Stimulated activated CD8-positive, alpha-beta memory T cell treated with anti-CD3 and anti-CD28 coated beads, Interleukin-12 subunit alpha, Interleukin-12 subunit beta, amount 100 ng/mL, for 24 hours (primary cell): ENCODE data around the gene UGT1A8.

ENCODE experiments used
- DNase-seq: peaks from one replicate; pipeline ENCODE4 v3.0.0-alpha.2; 2020; ENCODE audit errors: extremely low read depth

UGT1A8 gene

DNA sequence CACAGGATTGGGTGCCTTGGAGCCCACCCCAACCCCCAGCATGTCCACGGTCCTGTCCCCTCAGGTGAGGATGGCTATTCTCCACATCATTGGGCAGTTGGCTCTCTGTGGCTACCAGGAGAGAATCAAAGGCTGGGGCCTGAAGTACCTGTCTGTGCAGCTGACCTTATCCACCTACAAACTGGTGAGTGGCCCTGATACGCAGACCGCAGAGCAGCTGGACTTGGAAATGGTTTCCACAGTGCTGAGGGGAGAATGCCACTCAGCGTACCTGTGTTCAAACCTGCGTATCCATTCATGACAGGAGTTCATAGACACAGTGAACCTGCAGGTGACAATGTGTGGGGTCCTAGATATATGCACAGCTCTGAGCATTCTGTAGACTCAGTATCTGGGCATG lies 182.3 kb downstream of the UGT1A8 start:
- no peak for DNase-seq

DNA sequence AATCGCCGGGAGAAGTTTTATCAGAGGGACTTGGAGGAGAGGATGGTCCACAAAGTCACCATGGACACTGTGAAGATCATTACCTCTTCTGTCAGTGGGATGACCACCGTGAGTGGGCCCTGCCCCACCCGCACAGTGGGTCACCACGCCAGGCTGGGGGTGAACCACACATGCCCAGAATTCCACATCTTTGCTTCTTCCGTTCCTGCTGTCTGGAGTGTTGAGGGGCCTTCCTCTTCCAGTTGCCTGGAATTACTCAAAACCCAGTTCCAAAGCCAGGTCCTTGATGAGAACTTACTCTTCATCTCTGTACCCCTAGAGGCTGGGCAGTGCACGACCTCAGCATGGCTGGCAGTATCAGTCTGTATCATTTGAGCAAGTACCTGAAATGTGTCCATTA lies 182.8 kb downstream of the UGT1A8 start:
- DNase-seq = no peak

DNA sequence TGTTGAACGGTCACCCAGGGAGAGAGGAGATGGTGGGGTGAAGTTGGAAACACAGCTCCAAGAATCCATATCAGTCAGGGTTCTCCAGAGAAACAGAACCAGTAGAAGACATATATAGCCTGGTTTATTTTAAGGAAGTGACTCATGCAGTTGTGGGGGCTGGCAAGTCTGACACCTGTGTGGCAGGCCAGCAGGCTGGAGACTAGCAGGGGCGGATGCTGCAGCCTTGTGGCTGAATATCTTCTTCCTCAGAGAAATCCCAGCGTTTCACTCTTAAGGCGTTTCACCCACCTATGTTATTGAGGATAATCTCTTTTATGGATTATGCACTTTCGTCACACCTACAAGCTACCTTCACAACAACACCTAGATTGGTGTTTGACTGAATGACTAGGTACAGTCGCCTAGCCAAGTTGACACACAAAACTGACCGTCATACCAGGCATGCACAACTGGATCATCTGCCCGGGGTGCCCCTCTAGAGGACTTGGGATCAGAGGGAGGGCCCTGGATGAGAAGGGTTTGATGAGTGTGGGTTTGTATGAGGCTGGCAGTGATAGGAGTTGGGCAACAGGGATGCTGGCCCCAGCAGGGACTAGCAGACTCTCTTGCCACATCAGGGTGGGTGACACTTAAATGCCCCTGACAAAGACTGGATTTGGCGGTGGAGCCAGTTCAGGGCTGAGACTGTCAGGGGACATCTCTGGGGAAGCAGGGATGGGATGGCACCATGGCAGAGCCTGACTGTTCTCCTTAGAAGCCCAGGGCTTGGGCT lies 184.1 kb downstream of the UGT1A8 start:
- DNase-seq = no peak

DNA sequence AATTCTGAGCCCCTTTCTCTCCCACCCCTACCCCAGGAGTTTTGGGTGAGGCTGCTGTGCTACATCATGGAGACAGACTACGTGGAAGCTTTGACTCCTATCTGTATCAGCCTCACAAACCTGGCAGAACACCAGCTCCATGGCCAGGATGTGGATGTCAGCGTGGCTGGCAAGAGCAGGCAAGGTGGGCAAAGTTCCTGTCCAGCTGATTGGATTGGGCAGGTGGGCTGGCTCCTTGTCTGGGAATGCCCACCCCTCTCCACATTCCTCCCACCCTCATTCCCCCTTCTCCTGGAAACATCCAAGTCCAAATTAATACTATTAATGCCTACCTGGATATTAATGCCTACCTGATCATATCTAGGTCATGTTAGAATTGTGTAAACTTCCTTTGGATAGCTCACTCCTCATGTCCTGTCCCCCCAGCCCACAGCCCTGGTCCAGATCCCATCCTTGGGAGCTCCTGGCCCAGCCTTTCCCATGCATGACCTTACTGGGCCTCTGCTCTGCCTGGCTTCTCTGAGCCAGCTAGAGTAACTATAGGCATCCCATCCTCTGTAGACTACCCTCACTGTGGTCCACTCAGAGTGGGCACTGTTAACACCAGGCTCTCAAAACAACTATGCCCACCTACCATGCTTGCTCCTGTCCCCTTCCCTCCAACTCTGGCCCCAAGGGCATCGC lies 184.8 kb downstream of the UGT1A8 start:
- no peak for DNase-seq

DNA sequence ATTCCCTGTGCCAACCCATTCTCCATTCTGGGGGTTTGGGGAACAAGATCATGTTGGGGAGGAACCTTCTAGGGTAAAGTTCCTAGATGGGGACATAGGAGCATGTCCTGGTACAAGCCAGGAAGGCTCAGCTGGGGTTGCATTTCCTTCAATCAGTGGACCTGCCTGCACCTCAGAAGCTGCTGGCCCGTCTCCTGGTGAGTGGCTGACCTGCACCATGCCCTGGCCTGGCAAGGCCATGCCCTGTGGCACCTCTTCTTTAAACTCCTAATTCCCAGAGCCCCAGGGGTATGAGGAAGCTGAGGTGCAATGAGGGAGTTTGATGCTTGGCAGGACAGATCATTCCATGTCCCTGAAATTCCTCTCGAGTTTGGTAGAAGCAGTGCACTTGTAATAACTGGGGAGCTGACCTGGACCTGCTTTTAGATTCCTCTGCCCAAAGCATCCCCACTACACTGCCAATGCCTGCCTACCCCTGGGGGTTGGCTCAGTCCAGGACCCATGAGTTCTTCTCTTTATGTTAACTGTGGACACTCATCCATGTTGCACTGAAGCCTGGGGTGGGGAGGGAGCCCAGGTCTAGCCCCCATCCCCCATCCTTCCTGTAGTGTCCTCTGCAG lies 186.0 kb downstream of the UGT1A8 start:
- no peak for DNase-seq

DNA sequence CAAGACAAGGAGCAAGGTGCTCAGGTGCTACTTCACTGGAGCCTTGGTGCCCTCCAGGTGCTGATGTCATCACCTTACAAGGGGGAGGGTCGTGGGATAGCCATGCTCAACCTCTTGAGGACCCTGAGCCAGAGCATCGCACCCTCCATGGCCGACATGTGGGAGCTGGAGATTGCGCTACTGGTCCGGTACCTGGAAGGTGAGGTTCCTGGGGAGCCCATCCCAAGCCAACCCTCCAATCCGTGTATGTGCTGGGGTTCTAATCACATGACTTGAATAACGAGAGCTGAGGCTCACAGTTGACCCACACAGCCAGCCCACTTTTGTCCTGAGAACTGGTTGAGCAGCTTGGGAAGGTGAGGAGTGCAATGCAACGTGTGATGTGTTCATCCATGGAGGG lies 186.6 kb downstream of the UGT1A8 start:
- DNase-seq = no peak

DNA sequence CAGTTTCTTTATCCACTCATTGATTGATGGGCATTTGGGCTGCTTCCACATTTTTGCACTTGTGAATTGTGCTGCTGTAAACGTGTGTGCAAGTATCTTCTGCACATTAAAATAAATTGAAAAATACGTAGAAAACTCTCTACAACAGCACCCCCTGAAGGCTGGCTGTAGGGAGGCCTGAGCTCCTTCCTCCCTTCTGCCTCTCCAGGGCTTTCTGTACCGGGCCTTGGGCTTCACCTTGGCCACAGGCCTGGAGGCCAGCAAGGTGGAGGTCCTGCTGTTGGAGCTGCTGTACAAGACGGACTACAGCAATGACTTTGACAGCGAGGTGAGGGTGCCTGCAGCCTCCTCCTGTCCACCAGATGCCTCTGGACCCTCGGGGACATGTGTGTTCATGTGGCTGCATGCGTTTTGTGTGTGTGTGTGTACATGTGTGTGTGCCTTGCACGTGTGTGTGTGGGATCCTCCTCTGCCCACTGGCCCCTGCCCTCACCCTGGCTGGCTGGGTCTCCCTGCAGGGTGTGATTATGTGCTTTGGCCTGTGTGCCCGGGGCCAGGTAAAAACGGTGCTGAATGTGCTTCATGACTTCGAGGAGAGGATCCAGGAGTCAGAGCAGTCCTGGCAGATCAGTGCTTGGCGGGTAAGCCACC lies 189.9 kb downstream of the UGT1A8 start:
- DNase-seq = no peak

DNA sequence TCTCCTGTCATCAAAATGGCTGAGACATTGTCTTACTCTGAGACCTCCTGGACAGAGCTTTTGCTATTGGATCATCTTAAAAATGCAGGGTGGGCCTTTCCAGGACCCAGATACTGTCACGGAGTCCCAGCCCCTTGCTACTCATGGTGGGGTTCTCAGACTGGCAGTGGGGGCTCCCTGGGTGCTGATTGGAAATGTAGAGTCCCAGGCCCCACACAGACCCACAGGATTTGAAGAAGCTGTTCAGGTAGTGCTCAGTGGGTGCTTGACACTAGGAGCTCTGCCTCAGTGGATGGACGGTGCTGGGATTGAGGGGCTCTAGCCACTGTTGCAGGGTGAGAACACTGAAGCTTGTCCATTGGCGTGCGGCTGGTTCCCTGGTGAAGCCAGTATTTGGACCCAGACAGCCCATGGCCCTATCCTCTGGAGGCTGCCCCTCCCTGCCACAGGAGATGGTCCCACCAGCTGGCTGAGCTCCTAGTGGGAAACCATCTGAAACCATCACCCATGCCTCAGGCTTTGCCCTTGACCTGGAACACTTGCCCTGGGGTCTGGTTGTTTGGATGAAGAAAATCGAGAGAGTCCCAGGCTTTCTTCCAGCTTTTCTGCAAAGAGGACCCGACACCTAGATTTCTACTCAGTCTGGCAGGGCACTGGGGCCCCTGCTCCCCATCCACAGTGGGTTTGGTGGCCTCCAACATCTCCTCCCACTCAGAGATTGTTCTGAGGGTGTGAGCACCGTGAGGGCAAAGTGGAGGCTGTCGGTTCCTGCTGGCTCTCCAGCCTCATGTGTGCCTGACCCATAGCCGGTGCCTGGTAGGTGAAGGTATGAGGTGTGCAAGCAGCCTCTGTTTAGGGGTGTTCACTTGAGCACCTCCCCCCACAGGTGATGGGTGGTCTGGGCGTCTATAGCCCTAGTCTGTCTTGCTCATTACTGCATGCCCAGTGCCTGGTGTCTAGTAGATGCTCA lies 190.8 kb downstream of the UGT1A8 start:
- DNase-seq = no peak

DNA sequence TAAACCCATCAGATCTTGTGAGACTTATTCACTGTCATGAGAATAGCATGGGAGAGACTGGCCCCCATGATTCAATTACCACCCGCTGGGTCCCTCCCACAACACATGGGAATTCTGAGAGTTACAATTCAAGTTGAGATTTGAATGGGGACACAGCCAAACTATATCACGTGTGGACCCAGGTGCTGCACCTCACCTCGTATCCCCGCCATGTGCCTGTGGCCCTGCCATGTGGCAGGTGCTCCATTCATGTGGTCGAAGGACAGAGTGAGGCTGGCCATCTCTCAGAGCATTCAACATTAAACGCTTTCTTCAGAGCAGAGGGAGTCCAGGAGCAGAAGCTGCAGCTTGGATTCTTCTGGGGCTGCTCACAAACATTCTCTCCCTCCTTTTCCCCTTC lies 193.0 kb downstream of the UGT1A8 start:
- DNase-seq = no peak

DNA sequence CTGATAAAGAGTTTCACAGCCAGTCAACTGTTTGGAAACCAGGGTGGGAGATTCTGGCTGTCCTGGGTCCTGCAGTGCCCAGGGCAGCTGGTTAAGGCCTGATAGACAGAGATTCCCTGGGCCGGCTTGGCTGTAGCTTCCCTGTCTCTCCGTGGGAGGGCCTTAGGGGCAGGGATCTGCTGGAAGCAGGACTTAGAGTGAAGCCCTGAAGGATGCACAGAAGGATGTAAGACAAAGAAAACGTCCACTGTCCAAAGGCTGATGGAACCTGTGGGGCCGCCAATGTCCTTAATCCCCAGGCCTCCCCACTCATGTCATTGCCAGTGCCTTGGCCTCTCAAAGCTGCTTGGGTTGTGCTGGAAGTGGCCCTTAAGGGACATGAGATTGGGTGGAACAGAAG lies 193.7 kb downstream of the UGT1A8 start:
- no peak for DNase-seq

DNA sequence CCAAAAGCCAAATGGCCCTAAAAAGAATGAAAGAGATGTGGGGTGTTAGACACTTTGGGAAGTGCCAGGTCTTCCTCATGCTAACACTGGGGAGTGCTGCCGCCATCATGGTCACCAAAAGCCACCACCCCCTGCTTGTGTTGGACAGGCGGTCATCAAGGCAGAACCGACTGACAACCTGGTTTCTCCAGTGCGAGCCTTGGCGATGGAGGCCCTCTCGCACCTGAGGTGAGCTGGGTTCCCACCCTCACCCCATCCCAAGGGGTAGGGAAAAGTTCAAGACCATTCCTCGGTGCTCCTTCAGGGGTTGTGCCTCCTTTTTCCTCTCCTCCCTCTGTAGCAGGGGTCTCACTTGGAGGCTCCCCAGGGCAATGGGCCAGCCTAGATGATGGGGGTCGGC lies 194.3 kb downstream of the UGT1A8 start:
- no peak for DNase-seq

DNA sequence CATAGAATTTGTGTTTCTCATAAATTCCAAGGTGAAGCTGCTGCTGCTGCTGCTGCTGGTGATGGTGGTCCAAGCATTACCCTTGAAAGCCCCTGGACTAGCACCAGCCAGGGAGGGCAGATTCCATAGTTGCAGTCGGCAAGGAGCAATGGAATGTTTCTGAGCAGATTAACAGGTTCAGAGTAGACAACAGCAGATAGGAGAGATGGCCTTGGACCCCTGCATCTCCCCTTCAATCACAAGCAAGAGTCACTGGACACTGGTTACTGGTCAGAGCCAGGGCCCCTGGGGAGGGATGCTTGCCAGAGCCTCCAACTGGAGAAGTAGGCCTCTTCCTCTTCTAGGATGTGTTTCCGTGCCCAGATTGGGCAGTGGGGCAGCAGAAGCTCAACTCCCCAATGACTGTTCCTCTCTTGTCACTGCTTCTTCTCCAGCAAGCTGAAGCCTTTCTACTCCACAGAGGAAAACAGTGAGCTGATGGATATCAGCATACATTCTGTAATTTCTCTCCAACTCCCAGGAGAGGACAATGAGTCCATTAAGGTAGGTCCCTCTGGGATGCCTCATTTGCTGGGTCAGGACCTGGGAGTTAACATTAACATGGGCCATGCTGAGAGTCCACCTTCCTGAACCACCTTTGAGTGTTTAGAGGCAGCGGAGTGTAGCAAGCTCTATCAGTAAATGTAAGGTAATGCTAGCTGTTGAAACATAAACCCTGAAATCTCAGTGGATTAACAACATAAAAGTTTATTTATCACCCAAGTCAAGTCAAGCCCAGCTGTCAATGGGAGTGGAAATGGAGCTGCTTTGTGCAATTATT lies 196.0 kb downstream of the UGT1A8 start:
- no peak for DNase-seq

DNA sequence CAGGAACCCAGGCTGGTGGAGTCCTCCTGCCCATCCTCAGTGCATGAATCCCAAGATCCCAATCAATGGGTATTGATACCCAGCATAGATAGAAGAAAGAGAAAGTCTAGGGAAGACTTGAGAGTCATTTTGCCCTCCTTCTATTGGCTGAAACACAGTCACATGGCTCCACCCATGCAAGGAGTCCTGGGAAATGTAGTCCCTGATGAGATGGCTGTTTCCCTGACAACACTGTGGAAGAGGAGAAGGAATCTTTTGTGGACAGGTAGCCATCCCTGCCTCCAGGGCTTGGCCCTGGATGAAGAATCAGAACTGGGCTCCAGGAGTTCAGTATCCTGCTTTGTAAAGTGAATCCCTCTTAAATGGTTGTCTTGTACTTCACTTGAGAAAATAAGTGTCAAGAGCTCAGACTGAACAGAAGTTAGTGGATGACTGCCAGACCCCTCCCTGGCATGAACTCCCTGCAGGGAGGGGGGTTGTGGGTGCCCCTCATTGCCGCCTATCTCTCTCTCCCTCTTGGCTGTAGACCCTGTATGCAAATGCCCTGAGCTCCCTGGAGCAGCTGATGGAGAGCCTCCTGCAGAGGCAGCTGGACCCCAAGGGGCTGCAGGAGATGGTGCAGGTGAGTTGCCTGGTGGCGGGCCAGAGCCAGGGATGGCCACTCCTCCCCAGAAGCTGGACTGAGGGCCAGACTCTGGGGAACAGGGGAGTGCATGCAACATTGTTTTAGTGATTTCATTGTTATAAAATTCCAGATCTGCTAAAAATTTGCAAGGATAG lies 196.8 kb downstream of the UGT1A8 start:
- no peak for DNase-seq

DNA sequence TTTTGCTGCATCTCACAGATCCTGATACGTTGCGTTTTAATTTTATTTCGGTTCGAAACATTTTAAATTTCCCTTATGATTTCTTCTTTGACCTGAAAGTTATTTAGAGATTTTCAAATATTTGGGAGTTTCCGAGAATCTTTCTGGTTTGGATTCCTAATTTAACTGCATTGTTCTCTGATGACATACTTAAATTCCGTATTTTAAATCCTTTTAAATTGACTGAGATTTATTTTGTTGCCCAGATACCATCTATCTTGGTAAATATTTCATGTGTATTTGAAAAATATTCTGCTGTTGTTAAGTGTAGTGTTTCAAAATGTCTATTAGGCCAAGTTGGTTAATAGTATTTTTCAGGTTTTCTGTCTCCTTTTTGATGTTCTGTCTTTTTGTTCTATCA lies 198.4 kb downstream of the UGT1A8 start:
- DNase-seq = no peak

DNA sequence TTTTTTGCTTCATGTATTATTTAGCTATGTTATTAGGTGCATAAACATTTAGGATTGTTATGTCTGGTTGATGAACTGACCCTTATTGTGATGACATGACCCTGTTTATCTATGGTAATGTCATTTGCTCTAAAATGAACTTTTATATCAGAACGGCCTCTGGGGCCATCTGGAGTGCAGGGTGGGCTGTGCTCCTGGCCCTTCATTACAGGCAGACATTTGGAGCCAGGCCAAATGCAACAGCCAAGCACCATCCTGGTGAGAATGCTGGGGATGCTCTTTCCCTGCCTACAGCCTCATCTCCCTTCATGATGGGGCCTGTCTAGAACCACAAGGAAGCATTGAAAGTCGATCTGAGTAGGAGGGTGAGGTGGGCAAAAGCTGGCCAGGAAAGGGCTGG lies 198.9 kb downstream of the UGT1A8 start:
- no peak for DNase-seq

DNA sequence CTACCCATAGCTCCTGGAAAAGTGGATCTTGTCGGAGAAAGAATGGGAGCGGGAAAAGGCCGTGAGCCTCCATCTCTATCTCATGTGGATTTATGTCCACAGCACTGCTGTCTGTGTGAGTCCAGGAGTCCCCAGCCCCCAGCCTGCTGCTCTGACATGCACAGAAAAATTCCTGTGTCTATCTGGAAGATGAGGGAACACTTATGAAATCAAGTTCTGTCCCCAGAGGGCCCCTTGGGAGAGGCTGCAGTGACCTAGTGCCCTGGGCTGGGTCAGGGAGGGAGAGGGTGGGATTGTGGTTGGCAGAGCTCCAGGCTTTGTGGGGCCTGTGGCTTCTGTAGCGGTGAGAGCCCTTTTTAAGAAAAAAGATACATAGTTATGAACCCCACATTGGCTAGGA lies 199.3 kb downstream of the UGT1A8 start:
- no peak for DNase-seq

DNA sequence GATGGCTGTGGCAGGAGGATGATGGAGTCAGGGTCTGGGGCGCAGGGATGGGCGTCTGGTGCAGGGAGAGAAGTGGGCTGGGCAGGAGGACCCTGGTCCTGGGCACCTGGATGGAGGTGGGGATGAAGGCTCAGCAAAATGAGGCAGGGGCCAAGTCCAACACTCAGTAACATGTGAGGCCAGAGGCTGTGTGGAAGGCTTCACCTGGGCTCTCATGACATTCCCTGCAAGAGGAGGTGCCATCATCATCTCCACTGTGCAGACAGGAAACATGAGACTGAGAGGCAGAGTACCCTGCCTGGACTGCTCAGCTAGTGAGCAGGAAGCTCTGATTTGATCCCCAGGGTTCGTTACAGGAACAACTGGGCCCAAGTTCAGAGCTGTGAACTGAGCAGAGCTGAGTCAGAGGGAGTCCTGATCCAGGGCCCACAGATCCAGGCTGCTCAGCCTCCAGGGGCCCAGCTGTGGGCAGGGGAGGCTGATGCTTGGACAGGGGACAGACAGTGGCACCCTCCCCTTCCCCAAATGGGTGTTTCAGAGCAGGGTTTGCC lies 200.0 kb downstream of the UGT1A8 start:
- no peak for DNase-seq

DNA sequence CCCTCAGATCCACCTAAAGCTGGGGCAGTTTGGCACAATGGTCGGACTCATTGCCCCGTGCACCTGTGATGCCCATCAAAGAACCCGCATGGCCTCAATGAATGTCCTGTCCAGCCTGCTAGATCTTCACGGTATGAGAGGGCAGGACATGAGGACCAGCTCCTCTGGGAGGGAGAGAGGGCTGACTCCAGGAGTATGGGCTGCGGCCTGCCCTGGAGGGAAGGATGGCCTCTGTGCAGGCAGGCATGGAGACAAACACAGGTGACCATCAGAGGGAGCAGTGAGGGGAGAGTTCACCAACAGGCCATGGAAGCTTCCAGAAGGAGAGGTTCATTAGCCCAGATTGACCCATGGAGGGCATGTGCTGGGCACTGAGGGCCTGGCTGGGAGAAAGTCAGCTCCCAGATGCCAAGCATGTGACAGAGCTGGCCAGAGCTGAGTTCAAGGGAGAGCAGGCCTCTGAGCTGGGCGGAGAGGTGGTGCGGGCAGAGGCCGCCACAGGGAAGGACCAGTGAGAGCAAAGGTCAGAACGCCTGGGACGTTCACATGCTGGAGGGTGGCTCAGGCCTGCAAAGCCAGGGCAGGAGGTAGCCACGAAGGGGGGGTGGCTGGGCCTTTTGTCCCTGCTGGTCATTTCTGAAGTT lies 200.7 kb downstream of the UGT1A8 start:
- DNase-seq = no peak
